ENCODE measurements around the gene FADS1. TPM values are rescaled to one million over a fixed set of nuclear protein-coding genes. Genes with fewer than 3 reads are reported as not detected.

Gene FADS1
- total RNA-seq, 2 donors from 2014 or later, result 39.0 to 52.9 TPM

- ATAC-seq (ENCODE audit: insufficient number of reproducible peaks, low FRiP score, low read depth) (no peak), DNase-seq (ENCODE audit: low spot score) (no peak)
- Histone ChIP-seq H3K36me3 (no peaks in the 10 kb centered on the region), H3K4me1 (ENCODE audit: control insufficient read depth in 1 of 2, low read depth in 2 of 2) (peaks cover 13 to 28% of the 10 kb centered on the region in 2 donors), H3K9me3 (no peaks in the 10 kb centered on the region), H3K27me3 (replicated peaks; ENCODE audit: insufficient read depth) (no peaks in the 10 kb centered on the region), H3K27ac (peak overlapping the region; percentile 56 to 86), H3K4me3 (no peak overlapping the region)
- no peak for TF ChIP-seq CTCF (IDR thresholded peaks at IDR 0.05)
Observed at GRCh38 chr11:61820174-61820573, 3.4 kb upstream of the FADS1 start.

DNA sequence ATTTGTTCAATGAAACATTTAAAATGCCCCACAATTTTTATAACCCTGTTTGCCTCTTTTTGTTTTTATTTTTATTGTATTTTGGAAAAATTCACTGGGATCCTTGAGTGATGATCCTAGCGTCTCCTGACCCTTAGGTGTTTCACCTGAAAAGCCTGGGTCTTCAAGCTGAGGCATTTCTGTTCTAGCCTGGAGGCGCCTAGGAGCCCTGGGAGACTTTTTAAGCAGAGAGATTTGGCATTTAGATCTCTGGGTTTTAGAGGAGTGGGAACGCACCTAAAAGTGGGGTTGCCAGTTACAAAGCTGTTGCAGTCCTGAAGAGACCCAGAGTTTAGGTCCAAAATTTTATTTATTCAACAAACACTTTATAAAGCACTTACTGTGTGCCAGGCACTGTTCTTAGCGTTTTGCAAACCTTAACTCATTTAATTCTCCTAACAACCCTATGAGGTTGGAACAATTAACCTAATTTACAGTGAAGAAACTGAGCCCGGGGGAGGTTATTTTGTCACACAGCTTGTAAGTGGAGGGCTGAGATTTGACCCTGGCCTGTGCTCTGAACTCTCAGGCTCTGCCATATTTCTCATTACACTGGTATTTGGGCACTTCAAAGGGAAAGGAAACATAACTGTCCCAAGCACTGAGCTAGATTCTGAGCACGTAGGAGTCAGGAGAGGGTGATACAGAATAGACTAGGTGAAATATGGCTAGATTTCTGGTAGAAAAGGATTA, 834 bp upstream of the FADS1 start:
- no peak for DNase-seq (ENCODE audit: low spot score)
- Histone ChIP-seq H3K36me3 (peaks cover 2% of the 10 kb centered on the region), H3K27ac (peak overlapping the region; percentile 99 to 100), H3K27me3 (replicated peaks; ENCODE audit: insufficient read depth) (no peaks in the 10 kb centered on the region), H3K9me3 (no peaks in the 10 kb centered on the region), H3K4me3 (peak overlapping the region; percentile 92), H3K4me1 (ENCODE audit: control insufficient read depth in 1 of 2, low read depth in 2 of 2) (peaks cover 13 to 28% of the 10 kb centered on the region in 2 donors)
- no peak for TF ChIP-seq CTCF (IDR thresholded peaks at IDR 0.05)
- no peak for ATAC-seq (ENCODE audit: insufficient number of reproducible peaks, low FRiP score, low read depth)

DNA sequence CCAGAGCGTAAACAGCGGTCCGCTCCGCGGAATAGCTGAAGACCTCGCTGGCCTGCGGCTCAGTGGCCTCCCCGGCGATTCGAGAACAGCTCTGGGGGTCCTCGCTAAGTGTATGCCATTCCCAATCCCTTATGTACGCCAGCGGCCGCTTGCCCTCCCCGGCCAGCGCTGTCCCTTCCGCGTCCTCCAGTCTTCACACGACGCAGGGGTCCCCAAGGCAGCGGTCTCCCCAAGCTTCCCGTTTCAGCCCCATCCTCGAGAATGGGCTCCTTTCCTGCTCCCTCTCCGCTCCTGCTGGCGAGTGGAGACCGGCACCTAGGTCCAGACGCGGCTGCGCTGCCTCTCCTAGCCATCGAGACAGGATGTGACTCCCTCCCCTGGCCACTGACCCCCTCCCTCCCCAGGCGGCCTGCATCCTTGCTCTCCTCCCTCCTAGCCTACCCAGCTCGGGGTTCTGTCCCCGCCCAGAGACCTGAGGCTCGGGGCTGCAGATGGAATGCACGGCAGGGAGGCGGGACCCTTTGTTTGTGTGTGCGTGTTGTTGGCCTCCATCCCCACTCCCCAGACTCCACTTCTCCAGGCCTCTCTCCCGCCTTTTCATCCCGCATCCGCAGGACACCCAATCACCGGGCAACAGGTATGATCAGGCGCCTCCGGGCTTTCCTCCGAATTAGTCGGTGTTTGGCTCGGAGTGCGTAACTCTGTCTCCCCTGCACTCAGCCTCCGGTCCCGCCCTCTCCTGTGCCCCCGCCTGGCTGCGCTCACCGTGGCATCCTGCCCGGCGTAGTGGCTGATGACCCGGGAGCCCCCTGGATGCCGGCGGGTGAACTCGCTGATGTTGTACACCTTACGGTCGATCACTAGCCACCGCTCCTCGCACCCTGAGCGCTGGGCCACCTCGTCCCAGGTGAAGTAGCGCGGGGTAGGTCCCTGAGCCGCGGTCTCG, 740 bp downstream of the FADS1 start:
- H3K9me3 ChIP-seq, result no peaks in the 10 kb centered on the region
- peaks cover 12 to 24% of the 10 kb centered on the region in 2 donors for H3K4me1 ChIP-seq (ENCODE audit: control insufficient read depth in 1 of 2, low read depth in 2 of 2)
- H3K27me3 ChIP-seq (replicated peaks; ENCODE audit: insufficient read depth), result no peaks in the 10 kb centered on the region
- ATAC-seq (ENCODE audit: insufficient number of reproducible peaks, low FRiP score, low read depth), result peak; percentile 48
- no peak for TF ChIP-seq CTCF (IDR thresholded peaks at IDR 0.05)
- DNase-seq (ENCODE audit: low spot score), result peak; percentile 45
- peaks cover 8% of the 10 kb centered on the region for H3K36me3 ChIP-seq
- H3K4me3 ChIP-seq, result peak overlapping the region; percentile 92
- H3K27ac ChIP-seq, result peak overlapping the region; percentile 99 to 100

DNA sequence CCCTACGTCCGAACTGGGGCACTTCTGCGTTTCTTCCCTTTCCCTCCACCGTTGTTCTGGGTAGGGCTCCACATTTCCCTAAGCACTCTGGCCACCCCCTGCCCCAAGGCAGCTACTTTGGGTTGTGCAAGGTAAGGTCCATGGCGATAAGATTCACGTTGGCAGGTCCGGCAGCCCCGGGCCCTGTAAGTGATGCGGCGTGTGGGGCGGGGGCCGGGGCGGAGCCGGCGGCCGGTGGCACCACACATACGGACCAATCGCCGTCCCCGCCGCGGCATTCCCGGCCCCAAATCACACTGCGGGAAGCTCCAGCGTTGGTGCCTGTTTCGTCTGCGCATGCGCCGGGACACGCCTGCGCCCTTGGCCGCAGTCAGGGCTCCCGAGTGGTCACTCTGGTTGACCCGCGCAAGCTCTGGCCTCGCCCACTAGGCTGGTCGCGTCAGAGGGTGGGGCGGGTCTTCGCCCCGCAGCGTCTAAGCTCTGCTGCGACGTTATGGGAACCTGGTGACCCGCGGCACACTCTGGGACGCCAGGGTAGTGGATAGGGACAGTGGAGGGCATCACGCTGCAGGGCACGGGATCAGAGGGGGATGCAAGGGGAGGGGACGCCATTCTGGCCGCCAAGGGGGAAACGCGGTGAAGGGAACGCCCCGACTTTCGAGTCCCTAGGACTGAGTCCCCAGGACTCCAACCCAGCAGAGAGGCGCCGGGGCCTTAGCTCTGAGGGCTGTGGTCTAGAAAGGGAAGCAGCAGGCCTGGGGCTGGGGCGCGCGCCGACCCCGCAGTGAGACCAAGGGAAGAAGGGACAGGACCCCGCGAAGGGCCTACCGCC, 1.6 kb downstream of the FADS1 start:
- peak; percentile 71 for ATAC-seq (ENCODE audit: insufficient number of reproducible peaks, low FRiP score, low read depth)
- TF ChIP-seq CTCF (IDR thresholded peaks at IDR 0.05), result no peak

More for the DNA sequence above, 1.6 kb downstream of the FADS1 start:
- Histone ChIP-seq H3K27me3 (replicated peaks; ENCODE audit: insufficient read depth) (no peaks in the 10 kb centered on the region), H3K9me3 (no peaks in the 10 kb centered on the region), H3K4me3 (peak overlapping the region; percentile 92), H3K36me3 (peaks cover 16% of the 10 kb centered on the region), H3K4me1 (ENCODE audit: control insufficient read depth in 1 of 2, low read depth in 2 of 2) (peaks cover 4 to 15% of the 10 kb centered on the region in 2 donors), H3K27ac (peak overlapping the region; percentile 99 to 100)
- peak; percentile 79 for DNase-seq (ENCODE audit: low spot score)

Data from thoracic aorta (tissue), 2 donors.